Loucy (cell line): ENCODE data around the gene EDAR.

Experiments
- CTCF ChIP-seq: fragments of 200-600 bp; sonication (generic); conservative IDR thresholded peaks from 2 replicates; pipeline ENCODE4 v1.5.1; 2014; ENCODE audit warnings: mild to moderate bottlenecking, antibody characterized with exemption, low read length
- EZH2phosphoT487 ChIP-seq: fragments of 200-600 bp; IDR thresholded peaks from 2 replicates; pipeline ENCODE4 v1.6.1; 2018; ENCODE audit warnings: antibody characterized with exemption, mild to moderate bottlenecking, moderate library complexity, borderline replicate concordance

- no peak for TF ChIP-seq CTCF
- no peak for TF ChIP-seq EZH2phosphoT487
These were observed 10.3 kb downstream of the EDAR start for GRCh38 chr2:108978709-108979111.
